Trophoblast cell (in vitro differentiated cells and primary cell): ENCODE results near the gene ISOC2.

Experiments used
- DNase-seq, 2 donors: peaks; one replicate each; pipeline ENCODE4 v3.0.0-alpha.2; 2016
- H2AFZ ChIP-seq: 2 replicates; pipeline ENCODE4 v1.6.1; 2013; ENCODE audit warnings: low read length, moderate library complexity, mild to moderate bottlenecking; ENCODE audit not compliant: insufficient read depth, poor library complexity
- H2AK5ac ChIP-seq: 2 replicates; pipeline ENCODE4 v1.6.1; 2013; ENCODE audit warnings: mild to moderate bottlenecking, low read length
- H2BK120ac ChIP-seq: 2 replicates; pipeline ENCODE4 v1.6.1; 2013; ENCODE audit warnings: low read length, mild to moderate bottlenecking, moderate library complexity; ENCODE audit not compliant: insufficient read depth, poor library complexity
- H2BK12ac ChIP-seq: 2 replicates; pipeline ENCODE4 v1.6.1; 2013; ENCODE audit warnings: mild to moderate bottlenecking, low read length, moderate library complexity
- H2BK5ac ChIP-seq: 2 replicates; pipeline ENCODE4 v1.6.1; 2013; ENCODE audit warnings: low read length, low read depth, moderate library complexity, mild to moderate bottlenecking; ENCODE audit not compliant: poor library complexity
- H3K14ac ChIP-seq: 2 replicates; pipeline ENCODE4 v1.6.1; 2013; ENCODE audit warnings: mild to moderate bottlenecking, low read length
- H3K18ac ChIP-seq: 2 replicates; pipeline ENCODE4 v1.6.1; 2013; ENCODE audit warnings: mild to moderate bottlenecking, low read length
- H3K23ac ChIP-seq: 2 replicates; pipeline ENCODE4 v1.6.1; 2013; ENCODE audit warnings: low read length
- H3K27ac ChIP-seq: 2 replicates; pipeline ENCODE4 v1.5.1; 2013; ENCODE audit warnings: low read depth, mild to moderate bottlenecking, inconsistent platforms, low read length, moderate library complexity
- H3K27me3 ChIP-seq: 2 replicates; pipeline ENCODE4 v1.6.1; 2013; ENCODE audit warnings: inconsistent platforms, mild to moderate bottlenecking, low read length, moderate library complexity; ENCODE audit not compliant: insufficient read depth
- H3K36me3 ChIP-seq, 2 experiments: 1 replicate in 1 of 2; 2 replicates in 1 of 2; pipeline ENCODE4 v1.6.1; 2013; ENCODE audit warnings: low read length in 2 of 2, mild to moderate bottlenecking in 2 of 2, moderate library complexity in 1 of 2; ENCODE audit not compliant: insufficient read depth in 2 of 2, control insufficient read depth in 1 of 2
- H3K4ac ChIP-seq: 2 replicates; pipeline ENCODE4 v1.6.1; 2013; ENCODE audit warnings: low read depth, mild to moderate bottlenecking, low read length, moderate library complexity
- H3K4me1 ChIP-seq, 2 experiments: 1 replicate in 1 of 2; 2 replicates in 1 of 2; pipeline ENCODE4 v1.6.1; 2013; ENCODE audit warnings: low read length in 2 of 2, mild to moderate bottlenecking in 2 of 2, moderate library complexity in 1 of 2; ENCODE audit not compliant: insufficient read depth in 2 of 2, control insufficient read depth in 1 of 2
- H3K4me2 ChIP-seq: 2 replicates; pipeline ENCODE4 v1.6.1; 2013; ENCODE audit warnings: inconsistent platforms, mild to moderate bottlenecking, low read length, moderate library complexity
- H3K4me3 ChIP-seq: 2 replicates; pipeline ENCODE4 v1.5.1; 2013; ENCODE audit warnings: mild to moderate bottlenecking, low read depth, low read length, inconsistent platforms
- H3K79me1 ChIP-seq: one replicate; pipeline ENCODE4 v1.6.1; 2013; ENCODE audit warnings: low read length
- H3K79me2 ChIP-seq: 2 replicates; pipeline ENCODE4 v1.6.1; 2013; ENCODE audit warnings: low read length, mild to moderate bottlenecking; ENCODE audit not compliant: control insufficient read depth, insufficient read depth, poor library complexity
- H3K9ac ChIP-seq: 2 replicates; pipeline ENCODE4 v1.6.1; 2013; ENCODE audit warnings: mild to moderate bottlenecking, low read length
- H3K9me3 ChIP-seq: 2 replicates; pipeline ENCODE4 v1.6.1; 2013; ENCODE audit warnings: low read depth, mild to moderate bottlenecking, control low read depth, inconsistent platforms, low read length; ENCODE audit not compliant: insufficient read depth
- H4K12ac ChIP-seq: 2 replicates; pipeline ENCODE4 v1.6.1; 2013; ENCODE audit warnings: low read depth, mild to moderate bottlenecking, low read length, moderate library complexity
- H4K8ac ChIP-seq: 2 replicates; pipeline ENCODE4 v1.6.1; 2013; ENCODE audit warnings: low read depth, mild to moderate bottlenecking, low read length, moderate library complexity
- H4K91ac ChIP-seq: one replicate; pipeline ENCODE4 v1.6.1; 2013; ENCODE audit warnings: low read depth, mild to moderate bottlenecking, low read length, moderate library complexity
- WGBS: extraction: QIAGEN DNeasy Blood & Tissue Kit; methylation state at CpG from one replicate; pipeline ENCODE4 v1.1.7; 2013; ENCODE audit warnings: missing lambda C conversion rate; ENCODE audit not compliant: insufficient read length, insufficient coverage; ENCODE audit errors: extremely low coverage; 5-methylcytosine and 5-hydroxymethylcytosine counted together

The ISOC2 gene

DNA sequence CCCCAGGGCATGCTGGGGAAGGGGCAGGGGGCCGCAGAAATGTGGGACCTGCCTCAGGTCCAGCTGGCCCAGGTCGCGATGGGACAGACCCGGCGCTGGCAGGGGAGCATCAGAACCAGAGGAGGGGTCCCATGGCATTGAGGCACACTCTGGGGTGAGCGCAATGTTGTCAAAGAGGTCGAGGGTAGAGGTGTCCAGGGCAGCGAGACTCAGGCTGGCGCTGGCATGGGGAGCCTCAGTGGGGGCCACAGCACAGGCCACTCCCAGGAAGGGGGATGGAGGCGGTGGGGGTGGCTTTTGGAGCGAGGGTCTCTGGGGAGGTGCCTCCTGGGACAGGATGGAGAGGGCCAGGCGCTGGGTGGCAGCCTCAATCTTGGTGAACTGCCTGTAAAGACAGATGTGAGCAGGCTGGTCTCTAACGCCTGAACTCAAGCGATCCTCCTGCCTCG is 2.2 kb upstream of the ISOC2 start:
- H3K23ac ChIP-seq, result no peak overlapping the region
- no peak overlapping the region for H3K4me3 ChIP-seq
- H3K14ac ChIP-seq, result no peak overlapping the region
- H2BK5ac ChIP-seq, result no peak overlapping the region
- no peak overlapping the region for H3K4ac ChIP-seq
- H3K27ac ChIP-seq, result no peak overlapping the region
- H2AK5ac ChIP-seq, result no peak overlapping the region
- no peaks in the 10 kb centered on the region for H3K36me3 ChIP-seq
- H2BK12ac ChIP-seq, result no peak overlapping the region
- H4K91ac ChIP-seq, result no peak overlapping the region
- DNase-seq, result no peak
- no peak overlapping the region for H3K4me2 ChIP-seq
- no peak overlapping the region for H2AFZ ChIP-seq
- H2BK120ac ChIP-seq, result no peak overlapping the region
- H3K79me2 ChIP-seq, result peaks cover 3% of the 10 kb centered on the region
- H3K79me1 ChIP-seq, result peaks cover 6% of the 10 kb centered on the region
- H3K27me3 ChIP-seq, result no peaks in the 10 kb centered on the region
- no peak overlapping the region for H4K12ac ChIP-seq
- no peak overlapping the region for H3K9ac ChIP-seq
- no peak overlapping the region for H3K18ac ChIP-seq
- no CpG with 5 or more reads among the region's 15 CpGs for WGBS
- H3K9me3 ChIP-seq, result no peaks in the 10 kb centered on the region
- no peak overlapping the region for H4K8ac ChIP-seq
- H3K4me1 ChIP-seq, result peaks cover 9 to 15% of the 10 kb centered on the region in 2 experiments

- H2AK5ac ChIP-seq, result no peak overlapping the region
- H3K27ac ChIP-seq, result no peak overlapping the region
- peaks cover 3% of the 10 kb centered on the region for H3K79me2 ChIP-seq
- no peak overlapping the region for H3K18ac ChIP-seq
- no peak overlapping the region for H3K4me3 ChIP-seq
- H3K36me3 ChIP-seq, result no peaks in the 10 kb centered on the region
- H3K4me2 ChIP-seq, result no peak overlapping the region
- H2AFZ ChIP-seq, result no peak overlapping the region
- H2BK5ac ChIP-seq, result no peak overlapping the region
- H2BK120ac ChIP-seq, result no peak overlapping the region
- peaks cover 6% of the 10 kb centered on the region for H3K79me1 ChIP-seq
- DNase-seq, result no peak
- no peak overlapping the region for H4K12ac ChIP-seq
- H3K4me1 ChIP-seq, result peaks cover 7 to 12% of the 10 kb centered on the region in 2 experiments
- no peak overlapping the region for H3K4ac ChIP-seq
- no peak overlapping the region for H3K14ac ChIP-seq
- no peak overlapping the region for H4K8ac ChIP-seq
- H4K91ac ChIP-seq, result no peak overlapping the region
- H3K9ac ChIP-seq, result no peak overlapping the region
- WGBS, result no CpG with 5 or more reads among the region's 11 CpGs
- H2BK12ac ChIP-seq, result no peak overlapping the region
- no peaks in the 10 kb centered on the region for H3K27me3 ChIP-seq
- H3K9me3 ChIP-seq, result no peaks in the 10 kb centered on the region
- no peak overlapping the region for H3K23ac ChIP-seq
Observed at GRCh38 chr19:55462722-55463121, 1.3 kb upstream of the ISOC2 start.

GRCh38 chr19:55461974-55462626 is 658 bp upstream of the ISOC2 start:
- peak overlapping the region; percentile 72 for H2AFZ ChIP-seq
- no peaks in the 10 kb centered on the region for H3K36me3 ChIP-seq
- WGBS, result no CpG with 5 or more reads among the region's 27 CpGs
- H3K4me3 ChIP-seq, result no peak overlapping the region
- DNase-seq, result peak in 1 of 2 donors; percentile 25
- peak overlapping the region; percentile 45 for H3K9ac ChIP-seq
- H3K4me1 ChIP-seq, result peaks cover 7 to 12% of the 10 kb centered on the region in 2 experiments
- H4K8ac ChIP-seq, result peak overlapping the region; percentile 87
- no peak overlapping the region for H2BK5ac ChIP-seq
- no peak overlapping the region for H2BK120ac ChIP-seq
- no peak overlapping the region for H2AK5ac ChIP-seq
- H3K27ac ChIP-seq, result no peak overlapping the region
- H3K23ac ChIP-seq, result no peak overlapping the region
- peak overlapping the region; percentile 36 for H3K14ac ChIP-seq
- no peak overlapping the region for H2BK12ac ChIP-seq
- peak overlapping the region; percentile 77 for H4K91ac ChIP-seq
- no peaks in the 10 kb centered on the region for H3K27me3 ChIP-seq
- peaks cover 6% of the 10 kb centered on the region for H3K79me1 ChIP-seq
- H3K79me2 ChIP-seq, result peaks cover 3% of the 10 kb centered on the region
- H3K18ac ChIP-seq, result no peak overlapping the region
- peak overlapping the region; percentile 61 for H4K12ac ChIP-seq
- no peaks in the 10 kb centered on the region for H3K9me3 ChIP-seq
- H3K4ac ChIP-seq, result no peak overlapping the region
- peak overlapping the region; percentile 74 for H3K4me2 ChIP-seq

DNA sequence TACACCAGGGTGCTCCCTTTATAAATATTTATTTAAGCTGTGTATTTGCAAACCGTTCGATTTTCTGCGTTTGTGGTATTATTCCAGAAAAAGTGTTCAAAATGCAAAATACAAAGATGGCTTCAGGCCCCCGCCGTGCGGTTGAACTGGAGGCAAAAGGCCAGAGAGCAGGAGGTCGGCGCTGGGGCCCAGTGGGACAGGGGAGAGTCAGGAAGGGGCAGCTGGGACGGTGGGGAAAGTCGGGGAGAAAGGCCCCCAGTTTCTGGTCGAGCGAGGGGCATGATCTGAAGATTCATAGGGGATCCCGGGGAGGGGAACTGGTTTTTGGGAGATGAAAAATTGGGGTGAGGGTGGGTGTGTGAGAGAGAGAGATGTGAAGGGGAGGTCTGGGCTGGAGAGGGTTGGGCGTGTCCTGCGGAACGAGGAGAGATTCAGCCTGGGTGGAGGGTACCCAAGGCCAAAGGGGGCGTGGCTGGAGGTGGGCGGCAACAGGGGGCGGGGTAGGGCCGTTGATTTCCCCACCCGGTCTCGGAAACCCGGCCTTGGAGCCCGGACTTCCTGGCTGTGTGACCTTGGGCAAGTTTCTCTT is 678 bp downstream of the ISOC2 start:
- Histone ChIP-seq H2BK12ac (no peak overlapping the region), H2AFZ (peak overlapping the region; percentile 41), H3K9ac (peak overlapping the region; percentile 64), H2BK5ac (no peak overlapping the region), H4K91ac (peak overlapping the region; percentile 56), H3K4me1 (peaks cover 7 to 12% of the 10 kb centered on the region in 2 experiments), H3K79me2 (peaks cover 3% of the 10 kb centered on the region), H3K4me2 (peak overlapping the region; percentile 90), H3K79me1 (peaks cover 6% of the 10 kb centered on the region), H3K36me3 (peaks cover 0 to 3% of the 10 kb centered on the region in 2 experiments), H3K23ac (no peak overlapping the region), H3K4ac (no peak overlapping the region), H3K27me3 (no peaks in the 10 kb centered on the region), H2BK120ac (no peak overlapping the region), H3K9me3 (no peaks in the 10 kb centered on the region), H2AK5ac (no peak overlapping the region), H3K27ac (no peak overlapping the region), H4K8ac (peak overlapping the region; percentile 72), H3K4me3 (no peak overlapping the region), H4K12ac (no peak overlapping the region), H3K14ac (peak overlapping the region; percentile 86), H3K18ac (peak overlapping the region; percentile 9)
- DNase-seq, result peak; percentile 26 to 62
- no CpG with 5 or more reads among the region's 24 CpGs for WGBS
